Body of pancreas (tissue), 4 donors: Measurements from ENCODE around the gene CD247. TPM values are rescaled to one million over a fixed set of nuclear protein-coding genes. Genes with fewer than 3 reads are reported as not detected.

Experiments
- ATAC-seq: fragments of 150-250 bp; one replicate; pipeline ENCODE4 v1.9.1; 2016
- DNase-seq, 4 donors: peaks; one replicate each; pipeline ENCODE4 v3.0.0-alpha.2; 2019
- H3K27ac ChIP-seq, 4 donors: fragments of 200-600 bp; sonication (generic); 1 replicate in 3 of 4; 2 replicates in 1 of 4; pipeline versions ENCODE4 v1.5.1 to v1.6.1; 2016 to 2019; ENCODE audit warnings: mild to moderate bottlenecking in 1 of 4, mixed read lengths in 1 of 4, moderate library complexity in 1 of 4
- H3K27me3 ChIP-seq, 2 donors: fragments of 200-600 bp; sonication (generic); one replicate each; pipeline ENCODE4 v1.6.0; 2016; ENCODE audit warnings: mild to moderate bottlenecking in 1 of 2
- H3K36me3 ChIP-seq, 2 donors: fragments of 200-600 bp; sonication (generic); replicated peaks in 1 of 2; 2 replicates each; pipeline ENCODE4 v1.5.1; 2016; ENCODE audit warnings: low read depth in 2 of 2; ENCODE audit not compliant: insufficient read depth in 1 of 2
- H3K4me1 ChIP-seq: fragments of 200-600 bp; sonication (generic); one replicate; pipeline ENCODE4 v1.6.0; 2016
- H3K4me3 ChIP-seq, 2 donors: fragments of 200-600 bp; sonication (generic); 1 replicate in 1 of 2; 2 replicates in 1 of 2; pipeline ENCODE4 v1.5.1; 2016 to 2019
- H3K9me3 ChIP-seq, 3 donors: fragments of 200-600 bp; sonication (generic); 1 replicate in 2 of 3; 2 replicates in 1 of 3; pipeline ENCODE4 v1.5.1; 2016
- CTCF ChIP-seq, 7 experiments: fragments of 450-650 bp in 4 of 7; fragments of 200-600 bp in 3 of 7; sonication (generic) in 3 of 7; IDR thresholded peaks; one replicate each; pipeline ENCODE4 v1.5.1; 2016 to 2019; ENCODE audit warnings: antibody characterized with exemption in 7 of 7
- POLR2A ChIP-seq, 3 donors: fragments of 450-650 bp; IDR thresholded peaks; one replicate each; pipeline ENCODE4 v1.6.1; 2016; ENCODE audit warnings: antibody characterized with exemption in 3 of 3, mild to moderate bottlenecking in 2 of 3
- WGBS, 2 donors: methylation state at CpG; one replicate each; pipeline ENCODE4 v1.1.5; 2017; 5-methylcytosine and 5-hydroxymethylcytosine counted together
- intact Hi-C: fragments of 100-400 bp; cut with DNase I; formaldehyde crosslinking; loops from one replicate; pipeline ENCODE4 v1.15.1; 2023
- total RNA-seq, 2 donors: library from RNA; depleted of rRNA; stranded (reverse); fragments of >200 nt; gene quantifications; one replicate each; pipeline ENCODE4 v1.1.0, GENCODE V29; 2016

Gene CD247
- total RNA-seq, 2 donors from 2014 or later = 2.3 to 3.3 TPM

DNA sequence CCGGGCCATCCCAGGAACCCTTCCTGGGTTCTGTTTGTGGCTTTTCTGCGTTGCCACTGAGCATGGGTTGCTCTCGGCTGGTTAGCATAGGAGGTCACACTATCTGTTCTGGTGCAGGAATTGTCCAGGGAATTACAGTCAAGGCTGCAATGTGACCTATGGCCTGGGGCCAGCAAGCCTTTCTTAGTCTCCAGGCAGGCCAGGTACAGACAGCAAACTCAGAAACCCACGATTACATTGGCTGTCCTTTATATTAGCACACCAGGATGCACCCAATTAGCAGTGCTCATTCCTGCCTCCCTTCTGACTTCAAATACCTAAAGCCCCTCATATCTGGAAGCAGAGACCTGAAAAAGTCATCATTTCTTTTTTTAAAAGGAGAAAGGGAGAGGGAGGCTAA lies 55.2 kb downstream of the CD247 start:
- ATAC-seq (no peak), DNase-seq (no peak)
- Histone ChIP-seq H3K4me3 (no peak overlapping the region), H3K4me1 (no peaks in the 10 kb centered on the region), H3K27ac (no peak overlapping the region), H3K36me3 (no peaks in the 10 kb centered on the region), H3K9me3 (no peaks in the 10 kb centered on the region), H3K27me3 (no peaks in the 10 kb centered on the region)
- 50 to 60% methylated on average over 4 of the region's 4 CpGs for WGBS, 2 donors
- no peak for TF ChIP-seq CTCF (IDR thresholded peaks at IDR 0.05)
- no peak for TF ChIP-seq POLR2A (IDR thresholded peaks at IDR 0.05)
- intact Hi-C loops = no loop called here

GRCh38 chr1:167462341-167462740 lies 56.0 kb downstream of the CD247 start:
- intact Hi-C loops = no loop called here
- Histone ChIP-seq H3K36me3 (no peaks in the 10 kb centered on the region), H3K9me3 (no peaks in the 10 kb centered on the region), H3K4me1 (no peaks in the 10 kb centered on the region), H3K27ac (no peak overlapping the region), H3K4me3 (no peak overlapping the region), H3K27me3 (no peaks in the 10 kb centered on the region)
- ATAC-seq (no peak), DNase-seq (no peak)
- TF ChIP-seq CTCF (IDR thresholded peaks at IDR 0.05) = no peak
- TF ChIP-seq POLR2A (IDR thresholded peaks at IDR 0.05) = no peak
- WGBS, 2 donors = 65 to 76% methylated on average over 4 to 8 of the region's 8 CpGs

DNA sequence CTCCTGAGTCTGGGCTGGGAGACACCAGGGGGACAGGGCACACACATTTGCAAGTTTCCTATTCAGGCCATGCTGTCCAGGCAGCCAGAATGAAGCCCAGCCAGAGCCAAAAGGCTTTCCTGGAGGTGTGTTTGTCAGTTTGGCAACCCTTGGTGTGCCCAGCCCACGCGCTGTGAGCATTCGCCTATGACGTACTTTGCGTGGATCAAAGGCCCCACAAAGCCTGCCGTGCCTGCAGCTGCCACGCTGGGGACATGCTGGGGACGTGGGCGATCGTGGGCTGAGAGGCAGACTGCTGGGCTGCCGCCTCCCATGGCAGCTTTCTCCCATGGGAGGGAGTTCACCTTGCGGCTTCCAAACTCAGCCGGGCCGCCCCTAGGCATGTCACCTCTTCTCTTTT lies 57.5 kb downstream of the CD247 start:
- WGBS, 2 donors = 95% methylated on average over 11 to 13 of the region's 14 CpGs
- ATAC-seq (no peak), DNase-seq (no peak)
- Histone ChIP-seq H3K9me3 (no peaks in the 10 kb centered on the region), H3K4me1 (peaks cover 4% of the 10 kb centered on the region), H3K4me3 (no peak overlapping the region), H3K27ac (no peak overlapping the region), H3K36me3 (no peaks in the 10 kb centered on the region), H3K27me3 (no peaks in the 10 kb centered on the region)
- intact Hi-C loops = no loop called here
- TF ChIP-seq CTCF (IDR thresholded peaks at IDR 0.05) (no peak), POLR2A (IDR thresholded peaks at IDR 0.05) (no peak)

GRCh38 chr1:167457936-167458584 lies 60.3 kb downstream of the CD247 start:
- Histone ChIP-seq H3K4me1 (peaks cover 9% of the 10 kb centered on the region), H3K27me3 (no peaks in the 10 kb centered on the region), H3K9me3 (no peaks in the 10 kb centered on the region), H3K36me3 (no peaks in the 10 kb centered on the region), H3K4me3 (no peak overlapping the region), H3K27ac (no peak overlapping the region)
- TF ChIP-seq CTCF (IDR thresholded peaks at IDR 0.05) (no peak), POLR2A (IDR thresholded peaks at IDR 0.05) (no peak)
- WGBS, 2 donors = 73 to 86% methylated on average over 11 of the region's 11 CpGs
- intact Hi-C loops = no loop called here
- DNase-seq (no peak), ATAC-seq (no peak)

DNA sequence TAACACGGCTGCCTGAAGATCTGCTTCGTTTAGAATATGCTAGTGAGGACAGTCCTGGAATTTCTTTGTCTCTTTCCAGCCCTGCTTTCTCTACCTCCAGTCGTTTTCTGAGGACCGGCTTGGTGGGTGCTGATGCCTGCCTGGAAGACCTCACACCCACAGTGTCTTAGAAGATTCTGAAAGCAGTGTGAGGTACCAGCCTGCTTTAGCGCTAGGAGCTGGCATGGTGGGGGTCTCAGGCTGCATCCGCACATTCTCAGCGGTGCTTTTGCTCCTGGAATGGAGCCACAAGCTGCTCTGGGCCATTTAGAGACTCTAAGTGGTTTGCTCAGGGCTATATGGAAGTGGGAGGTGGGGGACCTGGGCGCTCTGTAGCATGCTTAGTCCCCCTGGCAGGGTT lies 61.4 kb downstream of the CD247 start:
- intact Hi-C loops = no loop called here
- TF ChIP-seq POLR2A (IDR thresholded peaks at IDR 0.05) (no peak), CTCF (IDR thresholded peaks at IDR 0.05) (no peak)
- H3K27ac ChIP-seq = no peak overlapping the region
- H3K9me3 ChIP-seq = no peaks in the 10 kb centered on the region
- no peaks in the 10 kb centered on the region for H3K27me3 ChIP-seq
- H3K36me3 ChIP-seq = no peaks in the 10 kb centered on the region
- ATAC-seq (no peak), DNase-seq (no peak)
- H3K4me3 ChIP-seq = no peak overlapping the region
- WGBS, 2 donors = 79% methylated on average over 8 of the region's 8 CpGs
- H3K4me1 ChIP-seq = peaks cover 9% of the 10 kb centered on the region
